Ovary (tissue), 3 donors: ENCODE data around the gene GMPS.

Experiments
- EP300 ChIP-seq: sonication (generic); formaldehyde crosslinking; IDR thresholded peaks from one replicate; pipeline ENCODE4 v1.6.1; 2017; ENCODE audit warnings: antibody characterized with exemption
- POLR2A ChIP-seq: fragments of 450-650 bp; IDR thresholded peaks from one replicate; pipeline ENCODE4 v1.6.1; 2017; ENCODE audit warnings: antibody characterized with exemption, mild to moderate bottlenecking, moderate library complexity
- TF ChIP-seq, protein P1 (sequence below), 3 donors: fragments of 450-650 bp in 2 of 3; fragments of 200-600 bp in 1 of 3; IDR thresholded peaks; one replicate each; pipeline versions ENCODE4 v1.5.1 to v1.8.0; 2016 to 2022; ENCODE audit warnings: antibody characterized with exemption in 3 of 3, mild to moderate bottlenecking in 1 of 3
- donor health status: DM: no; HTN: no; CAD: no.

- TF ChIP-seq, protein P1, sequence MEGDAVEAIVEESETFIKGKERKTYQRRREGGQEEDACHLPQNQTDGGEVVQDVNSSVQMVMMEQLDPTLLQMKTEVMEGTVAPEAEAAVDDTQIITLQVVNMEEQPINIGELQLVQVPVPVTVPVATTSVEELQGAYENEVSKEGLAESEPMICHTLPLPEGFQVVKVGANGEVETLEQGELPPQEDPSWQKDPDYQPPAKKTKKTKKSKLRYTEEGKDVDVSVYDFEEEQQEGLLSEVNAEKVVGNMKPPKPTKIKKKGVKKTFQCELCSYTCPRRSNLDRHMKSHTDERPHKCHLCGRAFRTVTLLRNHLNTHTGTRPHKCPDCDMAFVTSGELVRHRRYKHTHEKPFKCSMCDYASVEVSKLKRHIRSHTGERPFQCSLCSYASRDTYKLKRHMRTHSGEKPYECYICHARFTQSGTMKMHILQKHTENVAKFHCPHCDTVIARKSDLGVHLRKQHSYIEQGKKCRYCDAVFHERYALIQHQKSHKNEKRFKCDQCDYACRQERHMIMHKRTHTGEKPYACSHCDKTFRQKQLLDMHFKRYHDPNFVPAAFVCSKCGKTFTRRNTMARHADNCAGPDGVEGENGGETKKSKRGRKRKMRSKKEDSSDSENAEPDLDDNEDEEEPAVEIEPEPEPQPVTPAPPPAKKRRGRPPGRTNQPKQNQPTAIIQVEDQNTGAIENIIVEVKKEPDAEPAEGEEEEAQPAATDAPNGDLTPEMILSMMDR (IDR thresholded peaks at IDR 0.05): no peak
- TF ChIP-seq POLR2A (no peak), EP300 (no peak)
These were observed 19.5 kb downstream of the GMPS start for GRCh38 chr3:155889952-155890351.
